NCI-H2227 treated with DMSO at 0.1 percent for 48 hours (cell line): Measurements from ENCODE around the gene CRELD2.

Experiments used
- DNase-seq: peaks from one replicate; lab custom pipeline; 2025; lab: John Stamatoyannopoulos, UW

CRELD2 gene

DNA sequence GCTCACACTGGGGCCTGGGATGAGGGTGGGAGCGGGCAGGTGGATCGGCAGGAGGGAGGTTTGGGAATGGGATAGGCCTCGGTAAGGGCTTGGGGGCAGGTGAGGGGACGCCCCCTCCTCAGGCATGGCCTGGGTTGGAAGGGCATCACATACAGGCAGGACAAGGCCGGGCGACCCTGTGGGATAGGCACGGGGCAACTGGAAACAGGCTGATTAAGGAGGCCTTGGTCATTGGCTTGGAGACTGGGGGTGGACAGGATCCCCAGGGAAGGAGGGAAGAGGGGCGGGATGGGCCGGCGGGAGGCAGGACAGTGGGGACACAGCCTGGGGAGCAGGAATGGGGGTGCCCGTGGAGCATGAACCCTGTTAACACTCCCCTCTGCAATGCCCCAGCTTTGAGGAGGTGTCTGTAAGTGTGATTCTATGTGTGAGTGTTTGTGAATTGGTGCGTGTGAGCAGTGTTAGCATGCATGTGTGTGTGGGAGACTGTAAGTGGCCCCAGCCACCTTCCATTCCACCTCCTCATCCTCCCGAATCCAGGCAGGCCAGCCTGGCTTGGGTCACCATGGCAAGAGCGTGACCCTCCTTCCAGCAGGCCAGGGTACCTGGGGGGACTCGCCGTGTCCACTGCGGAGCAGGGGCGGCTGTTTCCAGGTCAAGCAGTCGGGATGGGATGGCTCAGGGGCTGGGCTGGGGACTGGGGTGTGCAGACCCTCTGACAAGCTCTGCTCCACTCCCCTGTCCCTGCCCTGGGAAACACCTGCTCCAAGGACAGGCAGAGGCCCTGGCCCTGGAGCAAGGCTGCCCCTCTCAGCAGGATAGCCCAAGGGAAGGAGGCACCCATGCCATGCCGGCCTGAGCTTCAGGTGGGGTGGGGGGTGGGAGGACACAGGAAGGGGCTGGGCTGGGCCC, 38.7 kb downstream of the CRELD2 start:
- no peak for DNase-seq

DNA sequence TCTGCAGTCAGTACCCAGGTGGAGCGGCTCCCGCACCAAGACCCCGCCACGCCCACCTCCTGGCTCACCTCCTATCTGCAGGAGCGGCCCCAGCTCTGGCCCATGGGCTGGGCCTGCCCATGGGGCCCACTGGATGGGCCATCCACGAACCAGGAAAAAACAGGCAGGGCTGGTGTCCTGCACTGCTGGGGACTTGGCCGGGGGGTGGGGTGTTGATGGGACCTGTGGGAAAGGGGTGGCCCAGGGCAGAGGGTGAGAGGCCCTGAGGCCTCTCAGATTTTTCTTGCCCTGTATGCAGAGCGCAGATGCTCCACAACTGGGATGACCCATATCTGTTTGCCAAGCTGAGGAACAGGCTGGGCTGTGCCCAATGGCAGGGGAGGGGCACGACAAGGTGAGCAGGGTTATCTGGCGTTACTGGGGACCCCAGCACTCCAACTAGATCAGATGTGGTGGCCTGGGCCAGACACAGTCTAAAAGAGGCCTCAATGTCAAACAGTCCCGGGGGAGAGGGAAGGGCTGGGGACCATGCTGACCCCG, 39.5 kb downstream of the CRELD2 start:
- DNase-seq: no peak

DNA sequence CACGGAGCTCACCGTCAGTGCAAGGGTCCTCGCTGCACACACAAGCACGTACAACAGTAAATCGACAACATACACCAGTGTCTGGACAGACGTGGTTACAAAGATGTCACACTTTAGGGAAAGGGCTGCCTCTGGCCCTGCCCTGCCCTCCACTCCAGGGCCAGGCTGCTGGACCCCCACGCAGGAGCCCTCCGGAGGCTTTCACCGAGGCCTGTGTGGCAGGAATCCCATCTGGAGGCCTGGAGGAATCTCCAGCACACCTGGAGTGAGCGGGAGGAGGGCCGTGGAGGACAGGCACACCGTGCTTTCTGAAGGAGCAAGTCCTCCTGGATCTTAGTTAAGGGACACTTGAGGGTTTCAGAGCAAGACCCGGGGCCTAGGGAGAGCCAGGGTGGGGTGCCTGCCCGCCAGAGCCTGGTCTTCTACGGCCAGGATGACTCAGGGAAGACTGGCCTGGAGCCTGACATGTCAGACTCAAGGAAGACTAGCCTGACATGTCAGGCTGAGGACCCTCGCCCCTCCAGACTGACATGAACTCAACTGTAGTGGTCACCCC, 40.0 kb downstream of the CRELD2 start:
- DNase-seq: no peak

DNA sequence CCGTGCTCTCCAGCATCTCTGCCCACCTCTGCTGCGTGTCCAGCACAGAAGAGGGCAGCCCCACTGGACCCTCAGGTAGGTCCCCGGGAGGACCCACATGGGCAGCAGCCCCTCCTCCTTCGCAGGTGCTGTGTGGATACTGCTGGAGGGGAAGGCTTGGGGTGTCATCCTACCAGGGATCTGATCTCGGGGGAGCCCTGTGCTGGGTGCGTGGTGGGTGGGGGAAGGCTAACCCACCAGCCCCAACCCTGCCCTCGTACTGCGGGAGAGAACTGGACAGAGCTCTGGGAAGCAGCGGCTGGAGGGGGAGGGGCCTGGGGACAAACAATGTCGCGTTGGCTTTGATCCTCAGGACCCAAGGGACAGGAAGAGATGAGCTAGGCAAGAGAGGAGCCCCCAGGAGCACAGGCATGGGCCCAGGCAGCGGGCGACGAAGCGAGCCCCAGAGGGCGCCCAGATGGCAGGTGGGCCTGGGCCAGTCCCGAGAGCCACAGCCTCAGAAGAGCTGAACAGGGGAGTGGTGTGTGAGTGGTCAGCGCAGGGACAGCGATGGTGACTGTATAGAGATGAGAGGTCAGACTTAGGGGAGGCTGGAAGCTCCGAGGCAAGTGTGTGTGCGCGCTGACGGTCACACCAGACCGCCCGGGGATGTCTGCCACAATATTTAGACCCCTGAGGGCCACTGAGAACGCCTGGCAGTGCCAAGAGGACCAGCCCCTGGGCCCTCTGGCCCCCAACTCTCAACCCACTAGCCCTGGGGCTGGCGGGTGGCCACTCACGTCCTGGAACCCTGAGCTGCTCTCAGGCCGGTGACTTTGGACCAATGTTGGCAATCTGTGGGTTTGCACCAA, 40.7 kb downstream of the CRELD2 start:
- no peak for DNase-seq

DNA sequence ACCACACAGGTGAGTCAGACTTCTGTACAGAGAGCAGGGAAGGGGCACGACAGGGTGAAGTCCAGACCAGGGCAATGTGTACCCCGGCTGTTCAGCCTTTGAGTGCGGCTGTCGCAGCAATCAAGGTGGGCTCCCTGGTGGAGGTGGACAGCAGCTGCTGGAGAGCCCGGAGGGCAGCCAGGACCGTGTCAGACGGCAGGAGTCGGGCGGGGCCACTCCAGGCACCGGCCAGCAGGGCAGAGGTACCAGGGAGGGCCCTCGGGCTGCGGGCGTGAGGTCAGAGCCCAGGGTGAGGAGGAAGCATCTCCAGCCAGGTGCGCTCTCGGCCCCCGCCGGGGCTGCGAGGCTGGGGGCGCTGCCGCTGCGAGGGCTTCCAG, 41.3 kb downstream of the CRELD2 start:
- DNase-seq: no peak

DNA sequence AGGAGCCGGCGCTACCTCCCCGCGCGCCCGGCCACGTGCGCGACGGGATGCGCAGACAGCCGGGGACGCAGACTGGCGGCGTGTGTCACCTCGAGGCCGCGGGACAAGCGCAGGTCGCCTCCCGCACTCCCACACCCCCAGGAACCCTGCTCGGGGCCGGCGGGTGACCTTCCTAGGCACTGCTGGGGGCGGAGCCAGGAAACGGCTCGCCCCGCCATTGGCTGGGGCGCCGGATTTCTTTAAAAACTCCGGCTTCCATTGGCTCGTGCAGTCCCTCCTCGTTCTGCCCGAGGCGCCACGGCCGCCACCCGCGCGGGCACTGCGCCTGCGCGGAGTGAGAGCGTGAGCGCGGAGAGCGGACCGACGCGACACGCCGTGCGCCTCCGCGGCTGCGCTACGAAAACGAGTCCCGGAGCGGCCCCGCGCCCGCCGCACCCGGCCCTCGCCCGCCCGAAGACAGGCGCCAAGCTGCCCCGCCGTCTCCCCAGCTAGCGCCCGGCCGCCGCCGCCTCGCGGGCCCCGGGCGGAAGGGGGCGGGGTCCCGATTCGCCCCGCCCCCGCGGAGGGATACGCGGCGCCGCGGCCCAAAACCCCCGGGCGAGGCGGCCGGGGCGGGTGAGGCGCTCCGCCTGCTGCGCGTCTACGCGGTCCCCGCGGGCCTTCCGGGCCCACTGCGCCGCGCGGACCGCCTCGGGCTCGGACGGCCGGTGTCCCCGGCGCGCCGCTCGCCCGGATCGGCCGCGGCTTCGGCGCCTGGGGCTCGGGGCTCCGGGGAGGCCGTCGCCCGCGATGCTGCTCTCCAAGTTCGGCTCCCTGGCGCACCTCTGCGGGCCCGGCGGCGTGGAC, 41.9 kb downstream of the CRELD2 start, which contains the start of gene PIM3:
PIM3 (plus strand) TSS at position 614 of the 846 bp plus-strand sequence; CDS start at position 790, 176 bp downstream.
- DNase-seq: peak; percentile 76

DNA sequence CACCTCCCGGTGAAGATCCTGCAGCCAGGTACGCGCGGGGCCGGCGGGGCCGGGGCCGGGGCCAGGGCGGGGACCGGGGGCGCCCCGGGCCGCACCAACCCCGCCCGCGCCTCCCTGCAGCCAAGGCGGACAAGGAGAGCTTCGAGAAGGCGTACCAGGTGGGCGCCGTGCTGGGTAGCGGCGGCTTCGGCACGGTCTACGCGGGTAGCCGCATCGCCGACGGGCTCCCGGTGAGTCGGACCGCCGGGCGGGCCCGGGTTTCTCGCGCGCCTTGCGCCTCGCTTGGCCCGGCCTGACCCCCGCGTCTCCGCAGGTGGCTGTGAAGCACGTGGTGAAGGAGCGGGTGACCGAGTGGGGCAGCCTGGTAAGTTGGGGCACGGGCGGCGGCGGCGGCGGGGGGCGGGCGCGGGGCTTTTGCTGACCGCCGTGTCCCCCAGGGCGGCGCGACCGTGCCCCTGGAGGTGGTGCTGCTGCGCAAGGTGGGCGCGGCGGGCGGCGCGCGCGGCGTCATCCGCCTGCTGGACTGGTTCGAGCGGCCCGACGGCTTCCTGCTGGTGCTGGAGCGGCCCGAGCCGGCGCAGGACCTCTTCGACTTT, 42.7 kb downstream of the CRELD2 start:
- no peak for DNase-seq

DNA sequence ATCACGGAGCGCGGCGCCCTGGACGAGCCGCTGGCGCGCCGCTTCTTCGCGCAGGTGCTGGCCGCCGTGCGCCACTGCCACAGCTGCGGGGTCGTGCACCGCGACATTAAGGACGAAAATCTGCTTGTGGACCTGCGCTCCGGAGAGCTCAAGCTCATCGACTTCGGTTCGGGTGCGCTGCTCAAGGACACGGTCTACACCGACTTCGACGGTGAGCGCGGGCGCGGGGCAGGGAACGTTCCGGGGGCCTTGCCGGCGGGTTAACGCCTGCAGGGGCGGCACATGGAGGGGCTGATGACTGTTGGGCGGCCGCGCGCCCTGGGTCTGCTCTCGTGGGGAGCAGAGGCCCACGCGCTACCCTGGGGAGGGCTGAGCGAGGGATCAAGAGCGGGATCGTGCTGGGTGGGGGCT, 43.2 kb downstream of the CRELD2 start:
- no peak for DNase-seq

DNA sequence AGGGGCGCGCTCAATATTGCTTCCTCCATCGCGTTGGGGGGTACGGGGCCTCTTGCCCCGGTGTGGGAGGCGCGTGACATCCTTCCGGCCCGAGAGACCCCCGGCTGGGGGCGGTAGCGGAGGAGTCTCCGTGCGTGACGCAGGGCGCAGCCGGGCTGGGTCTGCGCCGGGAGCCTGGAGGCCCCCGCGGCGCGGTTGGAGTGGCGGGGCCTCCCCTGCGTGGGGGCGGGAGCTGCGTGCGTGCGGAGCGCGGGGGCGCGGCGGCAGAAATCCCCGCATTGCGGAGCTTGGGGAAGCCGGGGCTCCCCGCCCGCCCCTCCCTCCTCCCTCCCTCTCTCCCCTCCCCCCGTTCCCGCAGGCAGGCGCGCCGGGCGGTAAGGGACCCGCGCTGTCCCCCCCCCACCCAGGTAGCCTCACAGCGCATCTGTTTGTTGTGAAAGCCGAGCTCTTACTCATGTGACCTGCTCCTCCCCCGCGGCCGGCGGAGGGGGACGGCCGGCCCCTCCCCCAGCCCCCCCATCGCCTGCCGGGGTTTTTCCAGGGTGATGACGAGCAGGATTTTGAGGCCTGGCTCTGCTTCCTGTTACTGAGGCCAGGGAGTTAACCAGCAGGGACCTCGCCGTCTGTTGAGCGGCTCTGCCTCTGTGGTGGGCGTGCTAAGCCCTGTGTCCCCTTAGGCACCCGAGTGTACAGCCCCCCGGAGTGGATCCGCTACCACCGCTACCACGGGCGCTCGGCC, 43.7 kb downstream of the CRELD2 start:
- DNase-seq: peak; percentile 19

DNA sequence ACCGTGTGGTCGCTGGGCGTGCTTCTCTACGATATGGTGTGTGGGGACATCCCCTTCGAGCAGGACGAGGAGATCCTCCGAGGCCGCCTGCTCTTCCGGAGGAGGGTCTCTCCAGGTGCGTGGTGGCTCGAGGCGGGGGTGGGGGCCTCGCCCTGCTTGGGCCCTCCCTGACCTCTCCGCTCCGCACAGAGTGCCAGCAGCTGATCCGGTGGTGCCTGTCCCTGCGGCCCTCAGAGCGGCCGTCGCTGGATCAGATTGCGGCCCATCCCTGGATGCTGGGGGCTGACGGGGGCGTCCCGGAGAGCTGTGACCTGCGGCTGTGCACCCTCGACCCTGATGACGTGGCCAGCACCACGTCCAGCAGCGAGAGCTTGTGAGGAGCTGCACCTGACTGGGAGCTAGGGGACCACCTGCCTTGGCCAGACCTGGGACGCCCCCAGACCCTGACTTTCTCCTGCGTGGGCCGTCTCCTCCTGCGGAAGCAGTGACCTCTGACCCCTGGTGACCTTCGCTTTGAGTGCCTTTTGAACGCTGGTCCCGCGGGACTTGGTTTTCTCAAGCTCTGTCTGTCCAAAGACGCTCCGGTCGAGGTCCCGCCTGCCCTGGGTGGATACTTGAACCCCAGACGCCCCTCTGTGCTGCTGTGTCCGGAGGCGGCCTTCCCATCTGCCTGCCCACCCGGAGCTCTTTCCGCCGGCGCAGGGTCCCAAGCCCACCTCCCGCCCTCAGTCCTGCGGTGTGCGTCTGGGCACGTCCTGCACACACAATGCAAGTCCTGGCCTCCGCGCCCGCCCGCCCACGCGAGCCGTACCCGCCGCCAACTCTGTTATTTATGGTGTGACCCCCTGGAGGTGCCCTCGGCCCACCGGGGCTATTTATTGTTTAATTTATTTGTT, 44.6 kb downstream of the CRELD2 start:
- no peak for DNase-seq

DNA sequence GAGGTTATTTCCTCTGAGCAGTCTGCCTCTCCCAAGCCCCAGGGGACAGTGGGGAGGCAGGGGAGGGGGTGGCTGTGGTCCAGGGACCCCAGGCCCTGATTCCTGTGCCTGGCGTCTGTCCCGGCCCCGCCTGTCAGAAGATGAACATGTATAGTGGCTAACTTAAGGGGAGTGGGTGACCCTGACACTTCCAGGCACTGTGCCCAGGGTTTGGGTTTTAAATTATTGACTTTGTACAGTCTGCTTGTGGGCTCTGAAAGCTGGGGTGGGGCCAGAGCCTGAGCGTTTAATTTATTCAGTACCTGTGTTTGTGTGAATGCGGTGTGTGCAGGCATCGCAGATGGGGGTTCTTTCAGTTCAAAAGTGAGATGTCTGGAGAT, 45.2 kb downstream of the CRELD2 start:
- DNase-seq: no peak

DNA sequence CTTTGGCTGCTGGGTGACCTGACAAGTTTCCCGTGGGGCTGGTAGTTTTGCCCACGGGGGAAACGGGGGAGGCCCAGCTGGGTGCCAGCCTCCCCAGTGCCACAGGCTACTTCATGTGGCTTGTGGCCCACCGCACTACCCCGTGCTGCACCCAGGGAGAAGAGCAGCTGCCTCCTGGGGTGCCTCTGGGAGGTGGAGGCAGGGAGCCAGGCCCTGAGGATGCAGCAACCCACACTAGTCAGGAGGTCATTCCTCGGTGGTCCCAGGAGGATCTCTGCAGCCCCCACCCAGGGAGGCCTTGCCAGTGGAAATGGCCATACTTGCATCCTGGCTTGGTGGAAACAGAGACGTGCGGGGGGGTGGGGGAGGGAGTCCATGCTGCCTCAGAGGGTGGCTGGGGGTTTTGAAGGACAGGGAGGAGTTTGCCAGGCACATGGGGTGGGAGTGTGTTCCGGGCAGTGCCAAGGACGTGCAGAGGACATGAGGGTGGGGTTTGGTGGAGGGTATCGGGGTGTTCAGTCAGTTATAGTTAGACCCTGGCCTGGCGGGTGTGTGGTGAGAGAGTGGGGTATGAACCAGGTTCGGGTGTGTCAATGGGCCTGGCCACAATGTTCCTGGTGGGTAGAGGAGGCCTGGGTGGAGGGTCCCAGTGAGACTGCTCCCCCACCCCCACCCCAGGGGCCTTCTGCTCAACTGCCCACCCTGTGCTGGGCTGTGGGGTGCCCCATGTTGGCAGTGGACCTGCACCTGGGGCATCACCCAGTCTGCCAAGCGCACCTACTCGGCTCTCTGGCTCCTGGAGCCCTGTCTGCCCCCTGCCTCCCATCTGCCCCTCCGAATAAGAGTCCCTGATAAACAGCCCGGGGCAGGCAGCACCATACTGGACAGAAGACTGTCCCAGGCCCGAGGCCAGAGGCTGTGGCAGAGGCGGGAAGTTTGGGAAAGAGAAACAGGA, 46.0 kb downstream of the CRELD2 start:
- no peak for DNase-seq

DNA sequence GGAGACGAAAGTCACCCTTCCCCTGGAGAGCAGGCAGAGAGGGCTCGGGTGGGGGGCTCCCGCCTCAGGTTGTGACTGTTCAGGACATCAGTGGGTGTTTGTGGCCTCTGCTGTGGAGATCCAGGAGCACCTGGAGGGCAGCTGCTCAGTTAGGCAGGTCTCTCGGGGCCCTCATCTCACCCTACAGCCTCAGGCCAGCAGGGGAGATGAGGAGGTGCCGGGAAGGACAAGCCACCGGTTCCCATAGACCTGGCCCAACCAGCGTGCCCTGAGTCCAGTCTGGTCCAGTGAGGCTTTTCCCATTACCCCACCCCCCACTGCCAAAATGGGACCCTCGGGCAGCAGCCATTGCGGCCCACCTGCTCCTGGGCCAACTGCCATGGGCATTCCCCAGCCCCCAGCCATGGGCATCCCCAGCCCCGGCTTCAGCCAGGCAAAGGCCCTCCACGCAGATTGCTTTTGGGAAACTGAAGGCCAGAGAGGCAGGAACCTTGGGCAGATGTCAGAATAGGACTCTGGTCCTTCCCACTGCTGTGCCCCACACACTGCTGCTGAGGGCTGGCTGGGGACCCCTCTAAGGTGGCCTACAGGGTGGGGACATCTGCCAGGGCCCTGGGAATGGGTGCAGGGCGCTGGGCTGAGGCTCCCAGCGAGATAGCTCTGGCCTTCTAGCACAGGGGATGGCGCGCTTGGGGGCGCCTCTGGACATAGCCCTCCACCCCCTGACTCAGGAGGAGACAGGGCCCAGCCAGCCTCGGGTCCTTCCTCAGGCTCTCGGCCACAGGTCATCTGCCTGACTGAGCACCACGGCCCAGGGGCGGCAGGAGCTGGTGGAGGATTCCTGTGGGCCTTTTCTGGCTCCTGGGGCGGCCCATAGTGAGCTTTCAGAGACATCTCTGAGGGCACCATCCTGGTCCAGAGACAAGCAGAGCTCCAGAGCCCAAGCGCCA, 46.9 kb downstream of the CRELD2 start:
- no peak for DNase-seq

DNA sequence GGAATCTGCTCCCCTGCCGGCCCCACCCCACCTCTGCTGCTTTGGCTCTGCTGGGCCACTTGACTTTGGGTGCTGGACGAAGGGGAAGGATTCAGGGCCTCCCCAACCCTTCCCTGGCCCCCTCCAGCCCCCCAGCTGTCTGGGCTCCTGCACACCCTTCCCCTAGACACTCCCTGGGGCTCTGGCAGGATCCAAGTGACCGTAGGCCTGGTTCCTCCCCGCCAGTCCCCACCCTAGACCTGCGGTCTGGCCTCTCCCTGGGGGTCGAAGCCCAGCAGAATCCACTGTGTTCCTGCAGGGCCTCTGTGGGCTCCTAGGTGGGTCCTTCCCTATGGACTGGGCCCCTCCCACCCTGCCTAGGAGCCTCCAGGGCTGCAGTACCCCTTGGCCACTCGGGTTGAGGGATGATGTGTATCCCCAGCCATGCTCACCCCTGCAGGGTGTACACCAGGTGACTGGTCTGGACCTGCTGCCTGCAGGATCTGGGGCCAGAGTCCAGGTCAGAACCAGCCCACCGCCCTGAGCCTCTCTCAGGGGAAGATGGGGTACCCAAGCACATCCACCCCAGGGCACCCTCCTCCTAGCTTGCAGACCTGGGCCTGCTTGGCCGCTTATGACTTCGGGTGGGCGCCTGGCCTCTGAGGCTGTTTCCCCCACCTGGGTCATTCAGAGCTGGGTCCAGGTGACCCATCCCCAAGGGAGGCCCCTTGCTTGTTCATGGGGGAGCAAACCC, 47.8 kb downstream of the CRELD2 start:
- no peak for DNase-seq

DNA sequence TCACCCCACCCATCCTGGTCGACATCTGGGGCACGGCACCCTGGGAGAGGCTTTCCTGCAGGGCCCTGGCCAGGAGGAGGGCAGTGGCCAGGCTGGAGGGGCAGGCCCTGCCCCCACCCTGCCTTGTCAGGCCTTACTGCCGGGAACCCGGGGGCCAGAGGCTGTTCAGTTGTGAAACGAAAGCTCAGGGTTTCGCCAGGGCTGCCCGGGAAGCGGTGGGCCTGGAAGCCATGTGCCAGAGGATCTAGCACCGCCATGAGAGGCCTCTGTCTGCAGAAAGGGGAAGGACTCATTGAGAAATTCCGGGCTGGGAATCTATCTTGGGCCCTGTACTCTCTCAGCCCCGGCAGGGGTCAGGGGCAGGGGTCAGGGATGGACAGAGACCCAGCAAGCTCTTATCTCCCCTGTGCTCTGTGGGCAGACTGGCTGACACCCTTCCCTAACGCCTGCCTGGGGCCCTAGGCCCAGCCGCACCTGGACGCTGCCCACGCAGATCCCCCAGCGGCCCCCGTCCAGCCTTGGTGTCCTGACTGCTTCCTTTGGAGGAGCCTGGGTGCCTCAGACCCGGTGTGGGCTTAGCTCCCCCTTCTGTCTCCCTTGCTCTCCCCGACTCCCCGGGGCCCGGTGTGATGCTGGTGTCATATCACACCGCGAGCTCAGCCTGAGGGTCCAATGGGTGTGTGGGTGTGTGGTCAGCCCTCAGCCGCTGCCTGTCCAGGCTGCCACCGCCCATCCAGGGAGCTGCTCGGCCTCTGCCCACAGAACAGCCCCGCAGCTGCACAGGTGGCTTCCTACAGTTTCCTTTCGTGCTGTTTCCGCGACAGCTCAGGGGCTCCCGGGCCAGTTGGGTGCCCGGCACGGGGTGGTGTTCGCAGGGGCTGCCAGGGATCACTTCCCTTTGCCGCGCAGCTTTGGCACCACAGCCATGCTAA, 48.6 kb downstream of the CRELD2 start:
- DNase-seq: no peak
